GDM1 (cell line): ENCODE data around the gene BAIAP2L2.
"Not testable (repeated sequence)": the region's sequence is repeated elsewhere in the genome, so short reads cannot be mapped to it uniquely, and the experiment has no call there.

Experiments used
- DNase-seq: peaks from one replicate; lab custom pipeline; 2025; lab: John Stamatoyannopoulos, UW

The BAIAP2L2 gene

GRCh38 chr22:38127869-38128268, 17.4 kb upstream of the BAIAP2L2 start:
- no peak for DNase-seq

- DNase-seq, result no peak
Measured at GRCh38 chr22:38126928-38127668, 16.6 kb upstream of the BAIAP2L2 start.

- no peak for DNase-seq
Measured at GRCh38 chr22:38125751-38126201, 15.3 kb upstream of the BAIAP2L2 start.

DNA sequence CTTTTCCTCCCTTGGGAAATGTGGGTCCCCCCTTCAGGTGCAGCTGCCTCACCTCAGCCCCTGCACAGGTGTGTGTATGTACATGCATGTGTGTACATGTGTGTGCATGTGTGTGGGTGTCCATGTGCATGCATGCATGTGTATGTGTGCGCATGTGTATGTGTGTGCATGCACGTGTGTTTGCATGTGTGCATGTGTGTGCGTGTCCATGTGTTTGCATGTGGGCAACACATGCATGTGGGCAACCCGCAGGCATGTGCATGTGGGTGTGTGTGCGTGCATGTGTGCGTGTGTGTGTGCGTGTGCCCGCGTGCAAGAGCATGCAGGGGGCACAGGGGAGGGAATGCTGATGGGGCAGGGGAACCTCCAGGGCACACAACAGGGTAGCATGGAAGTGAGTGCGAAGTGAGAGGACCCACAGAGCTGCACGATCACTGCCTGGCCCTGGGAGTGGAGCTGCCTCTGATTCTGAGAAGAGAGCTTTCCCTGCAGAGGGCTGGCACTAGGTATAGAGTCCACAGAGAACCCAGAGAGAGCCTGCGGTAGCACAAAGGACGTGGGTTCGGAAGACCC, 14.6 kb upstream of the BAIAP2L2 start:
- no peak for DNase-seq

GRCh38 chr22:38124236-38124974, 13.9 kb upstream of the BAIAP2L2 start:
- DNase-seq, result no peak

- DNase-seq, result no peak
Measured at GRCh38 chr22:38122616-38123015, 12.1 kb upstream of the BAIAP2L2 start.

- DNase-seq, result no peak
Measured at GRCh38 chr22:38120359-38121110, 10.1 kb upstream of the BAIAP2L2 start.

GRCh38 chr22:38118747-38119146, 8.3 kb upstream of the BAIAP2L2 start:
- DNase-seq, result not testable (repeated sequence)

GRCh38 chr22:38118182-38118581, 7.7 kb upstream of the BAIAP2L2 start:
- no peak for DNase-seq

- not testable (repeated sequence) for DNase-seq
Measured at GRCh38 chr22:38117556-38117955, 7.1 kb upstream of the BAIAP2L2 start.

GRCh38 chr22:38115423-38116205, 5.1 kb upstream of the BAIAP2L2 start:
- no peak for DNase-seq

- peak; percentile 29 for DNase-seq
Measured at GRCh38 chr22:38114484-38115398, 4.3 kb upstream of the BAIAP2L2 start.

GRCh38 chr22:38112381-38112780, 1.9 kb upstream of the BAIAP2L2 start:
- DNase-seq, result no peak

- DNase-seq, result no peak
Measured at GRCh38 chr22:38111925-38112355, 1.5 kb upstream of the BAIAP2L2 start.

DNA sequence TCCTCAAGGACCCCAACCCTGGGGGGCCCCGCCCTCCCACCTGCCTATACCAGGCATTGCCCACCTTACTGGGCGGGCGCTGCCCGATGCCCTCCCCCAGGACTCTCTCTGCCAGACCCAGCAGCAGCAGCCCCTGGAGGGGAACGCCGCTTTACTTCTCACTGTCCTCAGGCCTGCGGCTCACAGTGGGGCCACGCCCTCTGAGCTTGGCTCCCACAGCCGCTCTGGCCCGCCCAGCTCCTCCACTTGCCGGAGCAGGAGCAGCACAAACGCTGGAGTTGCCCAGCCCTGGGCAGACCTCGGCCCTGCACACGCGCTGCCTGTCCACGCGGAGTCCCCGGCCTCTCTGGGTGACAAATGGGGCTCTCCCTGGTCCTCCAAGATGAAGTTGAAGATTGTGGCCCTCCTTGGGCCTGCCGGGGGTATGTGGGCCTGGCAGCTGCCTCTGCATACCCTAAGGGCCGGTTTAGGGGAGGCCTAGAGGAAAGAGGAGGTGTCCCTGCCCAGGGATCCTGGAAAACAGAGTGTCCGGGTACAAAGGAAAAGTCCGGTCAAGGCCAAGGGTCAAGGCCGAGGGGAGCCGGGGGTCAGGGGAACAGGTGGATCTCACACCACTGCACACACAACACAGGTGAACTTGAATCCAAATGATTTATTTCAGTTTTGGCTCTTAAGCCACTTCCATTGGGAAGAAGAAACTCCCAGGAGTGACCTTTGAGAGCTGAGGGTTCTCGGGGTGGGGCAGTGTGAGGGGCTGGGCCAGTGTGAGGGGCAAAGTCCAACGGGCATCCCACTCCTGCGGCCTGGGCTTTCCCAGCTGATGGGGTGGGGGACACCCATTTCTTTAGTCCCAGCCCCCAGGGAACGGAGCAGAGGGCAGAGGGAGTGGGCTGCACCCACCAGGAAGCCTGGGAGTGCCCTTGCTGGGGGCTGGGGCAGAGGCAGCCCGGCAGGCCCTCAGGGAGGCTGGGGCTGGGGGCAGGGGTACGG, 674 bp upstream of the BAIAP2L2 start:
- DNase-seq, result no peak

- no peak for DNase-seq
Measured at GRCh38 chr22:38109371-38110001, 998 bp downstream of the BAIAP2L2 start.

GRCh38 chr22:38108561-38109319, 1.7 kb downstream of the BAIAP2L2 start:
- DNase-seq, result no peak
